Fibroblast of lung (primary cell): ENCODE results near the gene PHF21A. TPM values are rescaled to one million over a fixed set of nuclear protein-coding genes. Genes with fewer than 3 reads are reported as not detected.

Experiments used
- DNase-seq, 2 donors: peaks; one replicate each; pipeline versions ENCODE4 v3.0.0 to v3.0.0-alpha.2; 2010; ENCODE audit warnings: low read depth in 2 of 2
- H2AFZ ChIP-seq: 2 replicates; pipeline ENCODE4 v1.5.1; 2012; ENCODE audit warnings: low read length, control low read depth, inconsistent platforms
- H3K27ac ChIP-seq: 2 replicates; pipeline ENCODE4 v1.5.1; 2011; ENCODE audit warnings: low read length, control low read depth; ENCODE audit not compliant: insufficient read depth
- H3K27me3 ChIP-seq: 2 replicates; pipeline ENCODE4 v1.5.1; 2011; ENCODE audit warnings: mild to moderate bottlenecking, low read length; ENCODE audit not compliant: control insufficient read depth, insufficient read depth
- H3K36me3 ChIP-seq: 2 replicates; pipeline ENCODE4 v1.5.1; 2011; ENCODE audit warnings: low read length; ENCODE audit not compliant: control insufficient read depth, insufficient read depth
- H3K4me1 ChIP-seq: 2 replicates; pipeline ENCODE4 v1.5.1; 2011; ENCODE audit warnings: low read length; ENCODE audit not compliant: control insufficient read depth, insufficient read depth; ENCODE audit errors: extremely low read depth
- H3K4me2 ChIP-seq: 2 replicates; pipeline ENCODE4 v1.5.1; 2011; ENCODE audit warnings: low read length, control low read depth; ENCODE audit not compliant: insufficient read depth; ENCODE audit errors: extremely low read depth
- H3K4me3 ChIP-seq, 4 experiments: fragments of 200-600 bp in 1 of 4; sonication (generic) in 1 of 4; replicated peaks in 1 of 4; 2 replicates each; pipeline ENCODE4 v1.5.1; 2011 to 2016; ENCODE audit warnings: low read length in 4 of 4, low read depth in 3 of 4, mild to moderate bottlenecking in 3 of 4, control low read depth in 2 of 4, inconsistent platforms in 1 of 4, mixed read lengths in 1 of 4; ENCODE audit not compliant: insufficient read depth in 1 of 4; ENCODE audit errors: control extremely low read depth in 1 of 4
- H3K79me2 ChIP-seq: 2 replicates; pipeline ENCODE4 v1.5.1; 2012; ENCODE audit warnings: mild to moderate bottlenecking, low read length, inconsistent platforms; ENCODE audit not compliant: control insufficient read depth, insufficient read depth
- H3K9ac ChIP-seq: 2 replicates; pipeline ENCODE4 v1.5.1; 2011; ENCODE audit warnings: mild to moderate bottlenecking, low read length, control low read depth; ENCODE audit not compliant: insufficient read depth
- H3K9me3 ChIP-seq: 2 replicates; pipeline ENCODE4 v1.5.1; 2012; ENCODE audit warnings: low read depth, low read length; ENCODE audit not compliant: control insufficient read depth, insufficient read depth
- H4K20me1 ChIP-seq: 2 replicates; pipeline ENCODE4 v1.5.1; 2011; ENCODE audit warnings: low read length; ENCODE audit not compliant: control insufficient read depth, insufficient read depth; ENCODE audit errors: extremely low read depth
- EZH2 ChIP-seq: IDR thresholded peaks from 2 replicates; pipeline ENCODE4 v1.5.1; 2012; ENCODE audit warnings: low read length, control low read depth, mild to moderate bottlenecking; ENCODE audit errors: missing control alignments
- polyA plus RNA-seq, 2 donors: library from polyadenylated mRNA; depleted of rRNA in 1 of 2; stranded (reverse) in 1 of 2; unstranded in 1 of 2; fragments of >200 nt; gene quantifications; 2 replicates each; pipeline ENCODE4 v1.2.1, GENCODE V29; 2011 to 2012; ENCODE audit warnings: missing spikeins in 1 of 2
- total RNA-seq: library from RNA; depleted of rRNA; stranded (reverse); fragments of >200 nt; gene quantifications from 2 replicates; pipeline ENCODE4 v1.2.1, GENCODE V29; 2014
- TF ChIP-seq, protein P1 (sequence below), 2 donors: IDR thresholded peaks in 1 of 2; conservative IDR thresholded peaks in 1 of 2; 1 replicate in 1 of 2; 2 replicates in 1 of 2; pipeline ENCODE4 v1.5.1; 2011 to 2012; ENCODE audit warnings: low read length in 2 of 2, control low read depth in 1 of 2, inconsistent platforms in 1 of 2, low read depth in 1 of 2, mild to moderate bottlenecking in 1 of 2

The PHF21A gene
- total and polyA plus RNA-seq, 2 donors (not counting 1 experiment from before 2014, with no cell fraction given): 18.5 to 21.0 TPM

DNA sequence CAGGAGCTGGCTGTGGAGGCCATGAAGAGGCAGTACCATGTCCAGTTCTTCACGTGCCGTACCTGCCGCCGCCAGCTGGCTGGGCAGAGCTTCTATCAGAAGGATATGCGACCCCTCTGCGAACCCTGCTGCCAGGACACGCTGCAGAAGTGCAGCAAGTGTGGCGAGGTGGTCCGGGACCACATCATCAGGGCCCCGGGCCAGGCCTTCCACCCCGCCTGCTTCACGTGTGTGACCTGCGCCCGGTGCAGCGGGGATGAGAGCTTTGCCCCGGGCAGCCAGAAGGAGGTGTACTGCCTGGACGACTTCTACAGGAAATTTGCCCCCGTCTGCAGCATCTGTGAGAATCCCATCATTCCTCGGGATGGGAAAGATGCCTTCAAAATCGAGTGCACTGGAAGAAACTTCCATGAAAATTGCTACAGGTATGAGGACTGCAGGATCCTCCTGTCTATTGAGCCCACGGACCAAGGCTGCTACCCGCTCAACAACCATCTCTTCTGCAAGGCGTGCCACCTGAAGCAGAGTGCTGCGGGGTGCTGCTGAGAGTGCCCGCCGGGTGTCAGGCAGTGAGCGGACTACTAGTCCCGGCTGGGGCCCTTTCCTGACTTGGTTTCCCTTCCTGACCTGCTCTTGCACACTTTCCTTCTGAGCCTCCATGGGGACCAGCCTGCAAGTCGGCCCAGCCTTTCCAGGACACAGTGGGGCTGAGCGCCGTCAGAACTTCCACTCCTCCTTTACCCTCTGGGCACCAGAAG lies 22.0 kb upstream of the PHF21A start:
- Histone ChIP-seq H3K9me3 (no peaks in the 10 kb centered on the region), H3K4me3 (no peak overlapping the region), H2AFZ (no peak overlapping the region), H3K27ac (no peak overlapping the region), H4K20me1 (no peaks in the 10 kb centered on the region), H3K36me3 (no peaks in the 10 kb centered on the region), H3K4me2 (no peak overlapping the region), H3K27me3 (no peaks in the 10 kb centered on the region), H3K9ac (no peak overlapping the region), H3K4me1 (no peaks in the 10 kb centered on the region), H3K79me2 (no peaks in the 10 kb centered on the region)
- DNase-seq: no peak
- TF ChIP-seq EZH2: no peak
- TF ChIP-seq, protein P1, sequence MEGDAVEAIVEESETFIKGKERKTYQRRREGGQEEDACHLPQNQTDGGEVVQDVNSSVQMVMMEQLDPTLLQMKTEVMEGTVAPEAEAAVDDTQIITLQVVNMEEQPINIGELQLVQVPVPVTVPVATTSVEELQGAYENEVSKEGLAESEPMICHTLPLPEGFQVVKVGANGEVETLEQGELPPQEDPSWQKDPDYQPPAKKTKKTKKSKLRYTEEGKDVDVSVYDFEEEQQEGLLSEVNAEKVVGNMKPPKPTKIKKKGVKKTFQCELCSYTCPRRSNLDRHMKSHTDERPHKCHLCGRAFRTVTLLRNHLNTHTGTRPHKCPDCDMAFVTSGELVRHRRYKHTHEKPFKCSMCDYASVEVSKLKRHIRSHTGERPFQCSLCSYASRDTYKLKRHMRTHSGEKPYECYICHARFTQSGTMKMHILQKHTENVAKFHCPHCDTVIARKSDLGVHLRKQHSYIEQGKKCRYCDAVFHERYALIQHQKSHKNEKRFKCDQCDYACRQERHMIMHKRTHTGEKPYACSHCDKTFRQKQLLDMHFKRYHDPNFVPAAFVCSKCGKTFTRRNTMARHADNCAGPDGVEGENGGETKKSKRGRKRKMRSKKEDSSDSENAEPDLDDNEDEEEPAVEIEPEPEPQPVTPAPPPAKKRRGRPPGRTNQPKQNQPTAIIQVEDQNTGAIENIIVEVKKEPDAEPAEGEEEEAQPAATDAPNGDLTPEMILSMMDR (conservative IDR thresholded peaks at IDR 0.05 in 1 of 2, IDR thresholded peaks at IDR 0.05 in 1 of 2; ENCODE audit: low read depth in 1 of 2, low read length in 2 of 2): no peak

DNA sequence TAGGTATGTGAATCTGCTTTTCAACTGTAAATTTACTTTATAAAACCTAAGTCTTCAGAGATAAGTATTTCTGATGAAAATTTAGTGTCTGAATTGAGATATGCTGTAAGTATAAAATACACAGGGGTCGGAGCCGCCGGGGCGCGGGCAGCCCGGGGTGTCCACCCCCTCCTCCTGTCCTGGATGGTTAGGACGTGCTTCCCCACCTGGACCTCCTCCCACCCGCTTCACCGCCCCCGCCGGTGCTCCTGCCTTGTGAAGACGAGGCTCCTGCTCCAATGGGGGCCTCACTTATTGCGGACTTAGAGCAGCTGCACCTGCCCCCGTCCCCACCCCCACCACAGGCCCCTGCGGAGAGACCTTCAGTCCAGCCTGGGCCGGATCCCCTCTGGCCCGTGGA lies 21.3 kb upstream of the PHF21A start:
- Histone ChIP-seq H3K9ac (no peak overlapping the region), H3K4me3 (no peak overlapping the region), H2AFZ (no peak overlapping the region), H3K27ac (no peak overlapping the region), H4K20me1 (no peaks in the 10 kb centered on the region), H3K79me2 (no peaks in the 10 kb centered on the region), H3K27me3 (no peaks in the 10 kb centered on the region), H3K4me1 (no peaks in the 10 kb centered on the region), H3K4me2 (no peak overlapping the region), H3K9me3 (no peaks in the 10 kb centered on the region), H3K36me3 (no peaks in the 10 kb centered on the region)
- no peak for TF ChIP-seq EZH2
- TF ChIP-seq, protein P1 (conservative IDR thresholded peaks at IDR 0.05 in 1 of 2, IDR thresholded peaks at IDR 0.05 in 1 of 2; ENCODE audit: low read depth in 1 of 2, low read length in 2 of 2): no peak
- no peak for DNase-seq

DNA sequence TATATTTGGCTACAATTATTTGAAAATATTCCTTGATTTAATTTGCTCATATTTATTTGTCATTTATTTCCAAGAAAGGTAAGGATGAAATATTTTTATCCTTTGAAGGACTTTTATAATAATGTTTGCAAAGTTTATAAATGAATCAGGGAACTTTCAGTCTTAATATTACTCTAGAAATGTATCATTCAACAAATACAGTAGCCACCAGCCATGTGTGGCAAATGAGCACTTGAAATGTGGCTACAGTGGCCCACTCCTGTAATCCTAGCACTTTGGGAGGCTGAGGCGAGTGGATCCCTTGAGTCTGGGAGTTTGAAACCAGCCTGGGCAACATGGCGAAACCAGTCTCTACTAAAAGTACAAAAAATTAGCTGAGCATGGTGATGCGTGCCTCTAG lies 20.3 kb upstream of the PHF21A start:
- no peaks in the 10 kb centered on the region for H3K79me2 ChIP-seq
- DNase-seq: no peak
- no peak overlapping the region for H2AFZ ChIP-seq
- no peak overlapping the region for H3K9ac ChIP-seq
- peaks cover 3% of the 10 kb centered on the region for H3K27me3 ChIP-seq
- TF ChIP-seq EZH2: no peak
- TF ChIP-seq, protein P1 (conservative IDR thresholded peaks at IDR 0.05 in 1 of 2, IDR thresholded peaks at IDR 0.05 in 1 of 2; ENCODE audit: low read depth in 1 of 2, low read length in 2 of 2): no peak
- no peak overlapping the region for H3K4me2 ChIP-seq
- H3K27ac ChIP-seq: no peak overlapping the region
- H3K9me3 ChIP-seq: no peaks in the 10 kb centered on the region
- no peaks in the 10 kb centered on the region for H4K20me1 ChIP-seq
- H3K36me3 ChIP-seq: no peaks in the 10 kb centered on the region
- no peaks in the 10 kb centered on the region for H3K4me1 ChIP-seq
- no peak overlapping the region for H3K4me3 ChIP-seq
